Upper lobe of left lung (tissue), 4 donors: ENCODE results near the gene SLC15A5.

Source experiments
- POLR2A ChIP-seq, 4 donors: fragments of 450-650 bp; IDR thresholded peaks; one replicate each; pipeline ENCODE4 v1.5.1; 2016 to 2017; ENCODE audit warnings: antibody characterized with exemption in 4 of 4, mild to moderate bottlenecking in 2 of 4
- POLR2AphosphoS5 ChIP-seq, 2 donors: sonication (generic); formaldehyde crosslinking; IDR thresholded peaks; one replicate each; pipeline ENCODE4 v1.5.1; 2017; ENCODE audit warnings: antibody characterized with exemption in 2 of 2
- TF ChIP-seq, protein P1 (sequence below), 6 experiments: fragments of 450-650 bp in 4 of 6; fragments of 200-600 bp in 2 of 6; sonication (generic) in 2 of 6; IDR thresholded peaks; one replicate each; pipeline ENCODE4 v1.5.1; 2016 to 2019; ENCODE audit warnings: antibody characterized with exemption in 6 of 6

DNA sequence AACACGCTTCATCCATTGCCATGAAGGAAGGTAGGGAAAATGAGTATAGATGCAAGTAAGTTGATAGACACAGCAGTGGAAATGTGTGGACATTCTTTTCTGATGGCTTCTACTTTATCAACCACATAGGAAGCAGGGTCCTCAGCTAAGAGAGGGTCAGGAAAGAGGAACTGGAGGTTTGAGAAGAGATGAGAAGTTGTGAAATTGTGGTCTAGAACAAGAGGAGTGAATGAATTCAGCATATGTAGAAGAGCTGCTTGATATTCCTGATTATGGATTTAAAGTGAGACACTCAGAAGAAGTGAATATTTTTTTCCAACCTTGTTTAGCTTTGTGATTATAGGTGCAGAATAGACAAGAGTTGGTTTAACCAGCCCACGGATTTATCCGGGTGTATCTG lies 128.5 kb downstream of the SLC15A5 start:
- TF ChIP-seq, protein P1, sequence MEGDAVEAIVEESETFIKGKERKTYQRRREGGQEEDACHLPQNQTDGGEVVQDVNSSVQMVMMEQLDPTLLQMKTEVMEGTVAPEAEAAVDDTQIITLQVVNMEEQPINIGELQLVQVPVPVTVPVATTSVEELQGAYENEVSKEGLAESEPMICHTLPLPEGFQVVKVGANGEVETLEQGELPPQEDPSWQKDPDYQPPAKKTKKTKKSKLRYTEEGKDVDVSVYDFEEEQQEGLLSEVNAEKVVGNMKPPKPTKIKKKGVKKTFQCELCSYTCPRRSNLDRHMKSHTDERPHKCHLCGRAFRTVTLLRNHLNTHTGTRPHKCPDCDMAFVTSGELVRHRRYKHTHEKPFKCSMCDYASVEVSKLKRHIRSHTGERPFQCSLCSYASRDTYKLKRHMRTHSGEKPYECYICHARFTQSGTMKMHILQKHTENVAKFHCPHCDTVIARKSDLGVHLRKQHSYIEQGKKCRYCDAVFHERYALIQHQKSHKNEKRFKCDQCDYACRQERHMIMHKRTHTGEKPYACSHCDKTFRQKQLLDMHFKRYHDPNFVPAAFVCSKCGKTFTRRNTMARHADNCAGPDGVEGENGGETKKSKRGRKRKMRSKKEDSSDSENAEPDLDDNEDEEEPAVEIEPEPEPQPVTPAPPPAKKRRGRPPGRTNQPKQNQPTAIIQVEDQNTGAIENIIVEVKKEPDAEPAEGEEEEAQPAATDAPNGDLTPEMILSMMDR (IDR thresholded peaks at IDR 0.05), result no peak
- no peak for TF ChIP-seq POLR2A (IDR thresholded peaks at IDR 0.05)
- TF ChIP-seq POLR2AphosphoS5 (IDR thresholded peaks at IDR 0.05), result no peak
